H1 (cell line): ENCODE data around the gene ARID1B. TPM values are rescaled to one million over a fixed set of nuclear protein-coding genes. Genes with fewer than 3 reads are reported as not detected.
A peak's percentile ranks its signal among the peaks of the same experiment; 100 is the strongest.

Experiments used
- CTCF ChIA-PET: fragments of 300-600 bp; sonication (Branson Sonifier 250); formaldehyde crosslinking; loops from one replicate; lab custom pipeline; 2021; ENCODE audit not compliant: partially characterized antibody; lab: Charles Lee
- POLR2A ChIA-PET: fragments of 300-600 bp; sonication (Branson Sonifier 250); formaldehyde crosslinking; loops from one replicate; lab custom pipeline; 2021; ENCODE audit warnings: inconsistent platforms; ENCODE audit not compliant: partially characterized antibody; lab: Charles Lee
- DNase-seq, 2 experiments: peaks; one replicate each; pipeline versions ENCODE4 v3.0.0 to v3.0.0-alpha.2; 2010 to 2022; ENCODE audit warnings: low spot score in 2 of 2, low read depth in 1 of 2, mixed read lengths in 1 of 2
- FAIRE-seq: peaks from 2 replicates; lab custom pipeline; 2011; peaks lifted over from hg19 to GRCh38; lab: Jason Lieb, UNC
- H2AFZ ChIP-seq: 2 replicates; pipeline ENCODE4 v1.8.1; 2012; ENCODE audit warnings: low read length, inconsistent platforms
- H2AK5ac ChIP-seq: 2 replicates; pipeline ENCODE4 v1.6.1; 2013; ENCODE audit warnings: low read depth, low read length
- H2BK120ac ChIP-seq: replicated peaks from 2 replicates; pipeline ENCODE3; 2013; ENCODE audit warnings: low read depth, low read length, inconsistent platforms
- H2BK12ac ChIP-seq: 2 replicates; pipeline ENCODE4 v1.6.1; 2013; ENCODE audit warnings: low read depth, low read length
- H2BK15ac ChIP-seq: 2 replicates; pipeline ENCODE4 v1.6.1; 2013; ENCODE audit warnings: low read length
- H2BK20ac ChIP-seq: 2 replicates; pipeline ENCODE4 v1.6.1; 2013; ENCODE audit warnings: low read length
- H2BK5ac ChIP-seq: 2 replicates; pipeline ENCODE4 v1.6.1; 2013; ENCODE audit warnings: low read depth, low read length
- H3K14ac ChIP-seq: 2 replicates; pipeline ENCODE4 v1.6.1; 2013; ENCODE audit warnings: inconsistent platforms; ENCODE audit not compliant: insufficient read length
- H3K18ac ChIP-seq: 2 replicates; pipeline ENCODE4 v1.6.1; 2013; ENCODE audit warnings: low read length; ENCODE audit errors: extremely low read depth
- H3K23ac ChIP-seq: 2 replicates; pipeline ENCODE4 v1.6.1; 2013; ENCODE audit warnings: inconsistent platforms; ENCODE audit not compliant: insufficient read length
- H3K23me2 ChIP-seq: 2 replicates; pipeline ENCODE4 v1.6.1; 2013; ENCODE audit warnings: low read depth, low read length
- H3K27ac ChIP-seq: 2 replicates; pipeline ENCODE4 v1.6.1; 2011; ENCODE audit warnings: low read depth, low read length, inconsistent platforms
- H3K27me3 ChIP-seq, 4 experiments: replicated peaks in 1 of 4; 1 replicate in 1 of 4; 2 replicates in 3 of 4; pipeline versions ENCODE4 v1.6.1 to v1.8.1; 2011 to 2013; ENCODE audit warnings: low read length in 3 of 4, mild to moderate bottlenecking in 3 of 4, inconsistent platforms in 2 of 4, mixed read lengths in 2 of 4, moderate library complexity in 1 of 4; ENCODE audit not compliant: control insufficient read depth in 3 of 4, insufficient read depth in 3 of 4; ENCODE audit errors: extremely low read depth in 1 of 4
- H3K36me3 ChIP-seq, 4 experiments: 2 replicates each; pipeline versions ENCODE4 v1.6.1 to v1.8.1; 2011 to 2013; ENCODE audit warnings: mild to moderate bottlenecking in 4 of 4, low read length in 3 of 4, moderate library complexity in 2 of 4, control low read depth in 1 of 4, inconsistent platforms in 1 of 4; ENCODE audit not compliant: insufficient read depth in 4 of 4, control insufficient read depth in 2 of 4
- H3K4ac ChIP-seq: replicated peaks from 2 replicates; pipeline ENCODE3; 2013; ENCODE audit warnings: low read length, low read depth, mixed read lengths, inconsistent platforms; ENCODE audit not compliant: insufficient read length
- H3K4me1 ChIP-seq, 4 experiments: replicated peaks in 1 of 4; 1 replicate in 1 of 4; 2 replicates in 3 of 4; pipeline versions ENCODE4 v1.6.1 to v1.8.1; 2011 to 2013; ENCODE audit warnings: low read length in 3 of 4, inconsistent platforms in 2 of 4, mixed read lengths in 1 of 4; ENCODE audit not compliant: insufficient read depth in 4 of 4, control insufficient read depth in 3 of 4
- H3K4me2 ChIP-seq, 2 experiments: 2 replicates each; pipeline versions ENCODE4 v1.6.1 to v1.8.1; 2011 to 2013; ENCODE audit warnings: low read depth in 2 of 2, low read length in 2 of 2, control low read depth in 1 of 2, inconsistent platforms in 1 of 2, mild to moderate bottlenecking in 1 of 2; ENCODE audit not compliant: insufficient read depth in 1 of 2
- H3K4me3 ChIP-seq, 4 experiments: fragments of 200-600, 300-600 bp in 1 of 4; sonication (generic), shearing (Covaris generic), sonication (Bioruptor Twin) in 1 of 4; 2 replicates each; pipeline versions ENCODE4 v1.5.1 to v1.8.1; 2011 to 2016; ENCODE audit warnings: low read length in 4 of 4, low read depth in 3 of 4, control low read depth in 2 of 4, inconsistent platforms in 2 of 4, mild to moderate bottlenecking in 2 of 4, mixed read lengths in 1 of 4, moderate library complexity in 1 of 4; ENCODE audit not compliant: insufficient read depth in 2 of 4; ENCODE audit errors: extremely low read depth in 1 of 4
- H3K56ac ChIP-seq: replicated peaks from 2 replicates; pipeline ENCODE3; 2013; ENCODE audit warnings: low read depth, mild to moderate bottlenecking, mixed read lengths, low read length, inconsistent platforms; ENCODE audit not compliant: insufficient read length
- H3K79me1 ChIP-seq: 2 replicates; pipeline ENCODE4 v1.6.1; 2013; ENCODE audit warnings: low read depth, low read length, control low read depth
- H3K79me2 ChIP-seq, 2 experiments: 2 replicates each; pipeline versions ENCODE4 v1.6.1 to v1.8.1; 2012 to 2013; ENCODE audit warnings: low read length in 2 of 2, mild to moderate bottlenecking in 2 of 2, inconsistent platforms in 1 of 2; ENCODE audit not compliant: insufficient read depth in 2 of 2, control insufficient read depth in 1 of 2
- H3K9ac ChIP-seq, 4 experiments: replicated peaks in 1 of 4; 1 replicate in 1 of 4; 2 replicates in 3 of 4; pipeline versions ENCODE4 v1.6.1 to v1.8.1; 2011 to 2013; ENCODE audit warnings: low read depth in 3 of 4, low read length in 3 of 4, control low read depth in 2 of 4, mild to moderate bottlenecking in 2 of 4, moderate library complexity in 2 of 4, inconsistent platforms in 1 of 4; ENCODE audit errors: extremely low read depth in 1 of 4
- H3K9me3 ChIP-seq, 2 experiments: 2 replicates each; pipeline versions ENCODE4 v1.6.1 to v1.8.1; 2012 to 2013; ENCODE audit warnings: mild to moderate bottlenecking in 2 of 2, moderate library complexity in 2 of 2, control low read depth in 1 of 2, inconsistent platforms in 1 of 2, low read depth in 1 of 2, low read length in 1 of 2, mixed read lengths in 1 of 2; ENCODE audit not compliant: insufficient read depth in 2 of 2
- H4K20me1 ChIP-seq, 2 experiments: replicated peaks in 1 of 2; 2 replicates each; pipeline versions ENCODE3 to v1.8.1; 2011 to 2013; ENCODE audit warnings: inconsistent platforms in 2 of 2, low read length in 2 of 2, mild to moderate bottlenecking in 1 of 2; ENCODE audit not compliant: insufficient read depth in 2 of 2, control insufficient read depth in 1 of 2
- H4K5ac ChIP-seq: 2 replicates; pipeline ENCODE4 v1.6.1; 2013; ENCODE audit warnings: low read length, low read depth, mixed read lengths, inconsistent platforms; ENCODE audit not compliant: insufficient read length
- H4K8ac ChIP-seq: 2 replicates; pipeline ENCODE4 v1.8.0; 2013; ENCODE audit warnings: mild to moderate bottlenecking, moderate library complexity, low read length, inconsistent platforms; ENCODE audit not compliant: insufficient read depth; ENCODE audit errors: extremely low read depth
- H4K91ac ChIP-seq: replicated peaks from 2 replicates; pipeline ENCODE3; 2013; ENCODE audit warnings: low read length, mixed read lengths, inconsistent platforms; ENCODE audit not compliant: insufficient read length
- CEBPB ChIP-seq: IDR thresholded peaks from 2 replicates; pipeline ENCODE4 v1.6.1; 2012; ENCODE audit warnings: low read depth, low read length
- POLR2A ChIP-seq, 2 experiments: IDR thresholded peaks; 1 replicate in 1 of 2; 2 replicates in 1 of 2; pipeline ENCODE4 v1.6.1; 2011; ENCODE audit warnings: low read depth in 2 of 2, low read length in 2 of 2, mild to moderate bottlenecking in 2 of 2; ENCODE audit errors: control extremely low read depth in 1 of 2
- POU5F1 ChIP-seq: IDR thresholded peaks from 2 replicates; pipeline ENCODE4 v1.6.1; 2011; ENCODE audit warnings: low read depth, mild to moderate bottlenecking, low read length, moderate library complexity
- RAD21 ChIP-seq, 2 experiments: IDR thresholded peaks in 1 of 2; conservative IDR thresholded peaks in 1 of 2; 2 replicates each; pipeline ENCODE4 v1.6.1; 2011; ENCODE audit warnings: low read depth in 2 of 2, low read length in 2 of 2, improper control_type of control experiment in 1 of 2, inconsistent platforms in 1 of 2, mild to moderate bottlenecking in 1 of 2, moderate library complexity in 1 of 2
- SIN3A ChIP-seq, 2 experiments: IDR thresholded peaks in 1 of 2; conservative IDR thresholded peaks in 1 of 2; 2 replicates each; pipeline ENCODE4 v1.6.1; 2011 to 2012; ENCODE audit warnings: low read length in 2 of 2, improper control_type of control experiment in 1 of 2, low read depth in 1 of 2, mild to moderate bottlenecking in 1 of 2
- YY1 ChIP-seq: IDR thresholded peaks from 2 replicates; pipeline ENCODE4 v1.6.1; 2011; ENCODE audit warnings: low read depth, mild to moderate bottlenecking, low read length
- ZNF274 ChIP-seq: IDR thresholded peaks from 2 replicates; pipeline ENCODE4 v1.7.0; 2012; ENCODE audit warnings: low read length, borderline replicate concordance; ENCODE audit errors: extremely low read depth
- WGBS, 2 experiments: shearing (Covaris generic) in 1 of 2; methylation state at CpG; one replicate each; pipeline versions ENCODE4 v1.1.6 to v1.1.7; 2013 to 2015; ENCODE audit warnings: low lambda C conversion rate in 2 of 2, mixed read lengths in 2 of 2, inconsistent platforms in 1 of 2, low coverage in 1 of 2, missing lambda C conversion rate in 1 of 2; ENCODE audit not compliant: insufficient replicate concordance in 2 of 2, insufficient coverage in 1 of 2, insufficient read length in 1 of 2; ENCODE audit errors: extremely low coverage in 1 of 2, missing lambda C conversion rate in 1 of 2; 5-methylcytosine and 5-hydroxymethylcytosine counted together
- polyA plus RNA-seq, 7 experiments: library from polyadenylated mRNA; depleted of rRNA in 3 of 7; stranded (reverse) in 5 of 7; unstranded in 2 of 7; fragments of >200 nt in 5 of 7; fragments of 200-250 nt in 2 of 7; gene quantifications; 1 replicate in 5 of 7; 2 replicates in 1 of 7; 4 replicates in 1 of 7; pipeline versions ENCODE4 v1.2.1 to v1.2.3, GENCODE V29; 2011 to 2013; ENCODE audit warnings: missing spikeins in 2 of 7, mixed read lengths in 2 of 7
- total RNA-seq: library from RNA; stranded (reverse); fragmentation: NEBNext Ultra II Directional; extraction: Animal tissue kit (Norgen Biotek cat#: 25700); gene quantifications from 2 replicates; pipeline ENCODE4 v1.2.1, GENCODE V29; 2021
- TF ChIP-seq, protein P1 (sequence below), 3 experiments: IDR thresholded peaks; 1 replicate in 2 of 3; 2 replicates in 1 of 3; pipeline versions ENCODE4 v1.5.1 to v1.6.1; 2011; ENCODE audit warnings: low read length in 3 of 3, mild to moderate bottlenecking in 3 of 3, inconsistent platforms in 2 of 3, low read depth in 1 of 3, moderate library complexity in 1 of 3; ENCODE audit not compliant: insufficient read depth in 1 of 3; ENCODE audit errors: control extremely low read depth in 1 of 3

The ARID1B gene
- total and polyA plus RNA-seq, 2 of the 8 experiments (the other 6 are each of a cell fraction or from before 2014, with no cell fraction given): 24.3 to 70.3 TPM

DNA sequence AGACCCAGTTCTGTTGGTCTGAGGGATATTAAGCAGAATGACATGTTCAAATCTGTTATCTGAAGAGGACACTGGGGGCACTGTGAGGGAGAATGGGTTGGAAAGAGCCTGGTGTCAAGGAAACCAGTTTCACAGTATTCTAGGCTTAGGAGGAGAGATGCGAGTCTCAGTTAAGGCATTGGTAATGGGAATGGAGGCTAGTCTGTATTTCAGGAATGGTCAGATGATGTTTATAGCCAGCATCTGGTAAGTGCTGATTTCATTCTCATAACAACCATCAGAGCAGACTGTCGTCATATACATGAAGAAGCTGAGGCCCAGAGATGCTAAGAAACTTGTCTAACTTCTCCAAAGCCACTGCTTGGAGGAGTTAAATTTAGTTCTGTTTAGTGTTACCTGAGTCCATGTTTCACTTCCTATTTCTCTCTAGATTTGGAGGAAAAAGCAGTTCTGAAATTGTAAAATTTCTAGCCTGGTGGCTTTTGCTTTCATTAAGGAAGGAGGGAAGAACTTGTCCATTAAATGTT is 242.0 kb downstream of the ARID1B start:
- Histone ChIP-seq H3K56ac (no peak overlapping the region), H3K23me2 (no peaks in the 10 kb centered on the region), H2AFZ (no peak overlapping the region), H3K79me1 (0 out of 2 replicates have a peak, but pooled peaks cover 4% of the 10 kb centered on the region), H3K18ac (no peak overlapping the region), H3K27me3 (peaks cover 0 to 3% (median 0%) of the 10 kb centered on the region in 4 experiments; a peak in 1 of 7 replicates), H3K4me1 (peaks cover 0 to 7% (median 6%) of the 10 kb centered on the region in 4 experiments; a peak in 4 of 7 replicates), H3K4ac (no peak overlapping the region), H4K20me1 (peaks cover 0 to 2% of the 10 kb centered on the region in 2 experiments), H4K8ac (no peak overlapping the region), H3K4me2 (no peak overlapping the region; a peak in 1 of 4 replicates), H3K4me3 (no peak overlapping the region), H3K79me2 (peaks cover 0 to 84% of the 10 kb centered on the region in 2 experiments; a peak in 3 of 4 replicates), H2BK20ac (no peak overlapping the region), H3K14ac (no peak overlapping the region), H3K9ac (no peak overlapping the region), H4K5ac (no peak overlapping the region), H3K23ac (no peak overlapping the region), H2BK12ac (no peak overlapping the region), H2AK5ac (no peak overlapping the region), H2BK5ac (no peak overlapping the region), H3K36me3 (no peaks in the 10 kb centered on the region), H2BK15ac (no peak overlapping the region), H2BK120ac (no peak overlapping the region), H3K27ac (no peak overlapping the region), H4K91ac (no peak overlapping the region), H3K9me3 (no peaks in the 10 kb centered on the region)
- ChIA-PET POLR2A (interaction anchor here (0.6 to 2.6 kb wide), 3 partner anchors 9 to 217 kb away, joined by 3 to 15 read pairs (median 4); no protein-coding TSS in a partner anchor), CTCF (interaction anchor here (1.1 to 1.3 kb wide), 3 partner anchors 9 to 192 kb away, joined by 3 to 5 read pairs (median 3); no protein-coding TSS in a partner anchor)
- DNase-seq: no peak
- no peak for TF ChIP-seq POU5F1
- no peak for TF ChIP-seq ZNF274
- TF ChIP-seq POLR2A (IDR thresholded peaks at IDR 0.05; ENCODE audit: control extremely low read depth in 1 of 2, low read depth in 2 of 2, low read length in 2 of 2): no peak
- no peak for TF ChIP-seq SIN3A (conservative IDR thresholded peaks at IDR 0.05 in 1 of 2, IDR thresholded peaks at IDR 0.05 in 1 of 2; ENCODE audit: low read depth in 1 of 2, low read length in 2 of 2)
- peak in 1 of 2 experiments; percentile 9; a peak in 1 of 4 replicates for TF ChIP-seq RAD21 (IDR thresholded peaks at IDR 0.05 in 1 of 2, conservative IDR thresholded peaks at IDR 0.05 in 1 of 2; ENCODE audit: low read depth in 2 of 2, low read length in 2 of 2)
- TF ChIP-seq, protein P1, sequence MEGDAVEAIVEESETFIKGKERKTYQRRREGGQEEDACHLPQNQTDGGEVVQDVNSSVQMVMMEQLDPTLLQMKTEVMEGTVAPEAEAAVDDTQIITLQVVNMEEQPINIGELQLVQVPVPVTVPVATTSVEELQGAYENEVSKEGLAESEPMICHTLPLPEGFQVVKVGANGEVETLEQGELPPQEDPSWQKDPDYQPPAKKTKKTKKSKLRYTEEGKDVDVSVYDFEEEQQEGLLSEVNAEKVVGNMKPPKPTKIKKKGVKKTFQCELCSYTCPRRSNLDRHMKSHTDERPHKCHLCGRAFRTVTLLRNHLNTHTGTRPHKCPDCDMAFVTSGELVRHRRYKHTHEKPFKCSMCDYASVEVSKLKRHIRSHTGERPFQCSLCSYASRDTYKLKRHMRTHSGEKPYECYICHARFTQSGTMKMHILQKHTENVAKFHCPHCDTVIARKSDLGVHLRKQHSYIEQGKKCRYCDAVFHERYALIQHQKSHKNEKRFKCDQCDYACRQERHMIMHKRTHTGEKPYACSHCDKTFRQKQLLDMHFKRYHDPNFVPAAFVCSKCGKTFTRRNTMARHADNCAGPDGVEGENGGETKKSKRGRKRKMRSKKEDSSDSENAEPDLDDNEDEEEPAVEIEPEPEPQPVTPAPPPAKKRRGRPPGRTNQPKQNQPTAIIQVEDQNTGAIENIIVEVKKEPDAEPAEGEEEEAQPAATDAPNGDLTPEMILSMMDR (IDR thresholded peaks at IDR 0.05; ENCODE audit: control extremely low read depth in 1 of 3, insufficient read depth in 1 of 3, low read depth in 1 of 3, low read length in 3 of 3): peak in 1 of 3 experiments; percentile 37; a peak in 1 of 4 replicates
- no peak for TF ChIP-seq CEBPB
- TF ChIP-seq YY1: no peak
- FAIRE-seq: no peak
- WGBS, 2 experiments: 96% methylated on average over 2 of the region's 2 CpGs; no CpG with 5 or more reads in 1 of the 2 experiments
